HG03139 (cell line): ENCODE results near the gene CEP97.
"Not testable (repeated sequence)": the region's sequence is repeated elsewhere in the genome, so short reads cannot be mapped to it uniquely, and the experiment has no call there.

ENCODE experiments used
- ATAC-seq: cut with Tn5 transposase; IDR thresholded peaks from one replicate; pipeline ENCODE4 v1.9.1; 2021; ENCODE audit not compliant: unreplicated experiment

CEP97 gene

DNA sequence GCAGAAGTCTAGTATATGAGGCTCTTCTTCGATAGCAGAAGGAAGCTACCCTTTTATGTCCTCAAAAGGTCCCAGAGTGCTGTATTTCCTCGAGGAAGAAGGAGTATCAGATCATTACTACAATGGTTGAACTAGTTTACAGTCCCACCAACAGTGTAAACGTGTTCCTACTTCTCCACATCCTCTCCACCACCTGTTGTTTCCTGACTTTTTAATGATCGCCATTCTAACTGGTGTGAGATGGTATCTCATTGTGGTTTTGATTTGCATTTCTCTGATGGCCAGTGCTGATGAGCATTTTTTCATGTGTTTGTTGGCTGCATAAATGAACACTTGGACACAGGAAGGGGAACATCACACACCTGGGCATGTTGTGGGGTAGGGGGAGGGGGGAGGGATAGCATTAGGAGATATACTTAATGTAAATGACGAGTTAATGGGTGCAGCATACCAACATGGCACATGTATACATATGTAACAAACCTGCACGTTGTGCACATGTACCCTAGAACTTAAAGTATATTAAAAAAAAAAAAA, 53.4 kb downstream of the CEP97 start:
- ATAC-seq = not testable (repeated sequence)

DNA sequence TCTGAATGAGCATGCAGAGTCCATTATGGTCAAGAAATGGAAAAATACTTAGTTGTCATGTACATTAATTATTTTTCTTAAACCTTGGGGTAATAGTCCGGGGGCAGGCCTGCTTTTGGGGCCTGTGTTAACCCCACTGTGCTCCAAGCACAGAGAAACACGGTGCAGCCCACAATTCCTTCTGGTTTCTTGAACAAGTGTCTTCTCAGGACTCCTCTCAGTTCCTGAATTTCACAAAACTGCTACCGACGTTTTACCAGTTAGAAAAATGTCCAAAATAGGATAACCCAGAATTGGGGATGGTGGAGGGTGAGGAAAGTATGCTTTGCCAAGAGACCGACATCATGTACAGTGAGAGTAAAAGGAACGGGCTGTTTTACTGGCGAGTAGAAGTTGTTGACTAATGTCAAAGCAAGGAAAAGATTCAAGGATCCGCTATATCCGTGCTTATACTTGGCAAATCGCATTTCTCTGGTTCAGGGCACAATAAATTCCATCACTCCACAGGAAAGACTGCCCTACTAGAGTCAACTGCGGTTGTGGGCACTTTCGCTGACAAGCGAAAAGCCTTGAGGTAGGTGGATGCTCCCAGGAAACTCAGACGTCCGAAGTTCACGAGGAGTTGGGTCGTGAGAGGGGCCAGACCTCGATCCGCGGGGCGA, 54.1 kb downstream of the CEP97 start:
- no peak for ATAC-seq

DNA sequence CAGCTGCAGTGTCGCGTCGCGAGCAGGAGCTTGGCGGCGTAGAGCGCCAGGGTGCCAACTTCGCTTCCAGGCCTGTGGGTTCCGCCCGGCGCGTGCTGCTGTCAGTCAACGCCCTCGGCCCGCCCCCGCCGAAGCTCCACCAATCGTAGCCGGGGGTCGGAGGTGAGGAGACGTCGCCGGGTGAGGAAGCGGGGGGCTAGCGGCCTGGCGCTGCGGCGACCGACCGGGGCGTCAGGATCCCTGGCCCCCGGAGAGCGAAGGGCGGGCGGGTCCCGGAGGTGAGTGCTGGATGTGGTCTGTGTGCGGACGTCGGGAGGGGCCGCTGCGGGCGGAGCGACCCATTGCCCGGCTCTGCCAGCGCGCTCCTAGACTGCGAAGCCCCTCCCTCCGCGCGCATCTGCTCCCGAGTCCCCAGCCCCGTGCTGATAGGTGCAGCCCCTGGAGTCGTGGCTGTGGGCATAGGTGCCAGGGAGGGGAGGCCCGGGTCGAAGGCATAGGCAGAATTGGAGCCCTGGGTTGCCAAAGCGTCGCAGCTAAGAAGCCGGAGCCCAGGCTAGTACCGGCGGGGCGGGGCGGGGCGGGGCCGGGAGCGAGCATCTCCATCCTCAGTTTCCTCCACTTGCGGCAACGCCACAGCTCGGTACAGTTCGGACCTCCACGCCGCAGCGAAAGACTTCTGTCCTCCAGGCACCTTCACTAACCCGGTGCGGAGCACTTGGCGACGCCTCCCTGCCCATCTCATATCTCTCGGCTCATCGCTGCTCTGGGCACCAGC, 54.8 kb downstream of the CEP97 start, which contains the start of gene NXPE3:
Gene NXPE3 (plus strand): TSS at position 165 of the 775 bp plus-strand sequence. CDS start 6,386 bp downstream, outside the sequence.
- peak; percentile 90 for ATAC-seq

DNA sequence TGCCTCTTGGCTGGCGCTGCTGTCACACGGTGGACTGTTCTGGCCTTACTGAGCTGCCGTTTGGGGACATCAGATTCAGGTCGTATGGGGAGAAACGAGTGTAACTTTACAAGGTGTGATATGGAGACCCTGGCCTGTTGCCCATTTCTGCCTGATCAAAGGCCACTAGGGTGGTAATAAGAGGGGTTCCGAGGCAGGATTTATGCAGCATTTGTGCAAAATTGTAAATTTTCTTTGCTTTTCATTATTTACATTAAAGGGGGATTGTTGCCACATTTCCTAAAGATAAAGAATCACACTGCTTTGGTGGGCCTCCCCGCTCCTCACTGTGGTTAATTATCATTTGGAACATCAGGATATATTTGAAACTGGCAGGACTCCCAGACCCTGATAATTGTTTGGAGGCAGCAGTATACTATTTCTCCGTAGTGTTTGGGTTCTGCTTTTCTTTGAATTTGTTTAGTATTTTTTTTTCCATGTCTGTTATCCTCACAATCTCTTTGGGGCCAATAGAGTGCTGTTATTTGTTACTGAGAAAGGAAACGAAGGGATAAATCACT, 55.5 kb downstream of the CEP97 start:
- ATAC-seq = no peak

DNA sequence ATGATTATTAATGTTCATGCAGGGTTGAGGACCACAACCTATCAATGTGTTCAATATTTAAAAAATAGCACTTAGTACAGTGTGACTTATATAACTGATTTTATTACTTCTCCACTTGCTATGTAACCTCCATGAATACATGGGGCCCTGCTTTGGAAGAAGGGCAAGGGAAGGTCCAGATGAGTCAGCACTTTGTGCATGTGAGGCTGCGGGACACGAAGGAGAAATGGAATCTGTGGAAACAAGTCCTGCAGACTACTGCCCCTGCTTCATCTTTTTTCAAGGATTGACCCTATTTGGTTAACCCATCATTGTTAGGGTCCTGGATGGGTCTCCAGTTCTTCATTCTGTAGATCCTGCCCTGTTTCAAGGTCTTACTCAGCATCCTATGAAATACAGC, 56.2 kb downstream of the CEP97 start:
- no peak for ATAC-seq

DNA sequence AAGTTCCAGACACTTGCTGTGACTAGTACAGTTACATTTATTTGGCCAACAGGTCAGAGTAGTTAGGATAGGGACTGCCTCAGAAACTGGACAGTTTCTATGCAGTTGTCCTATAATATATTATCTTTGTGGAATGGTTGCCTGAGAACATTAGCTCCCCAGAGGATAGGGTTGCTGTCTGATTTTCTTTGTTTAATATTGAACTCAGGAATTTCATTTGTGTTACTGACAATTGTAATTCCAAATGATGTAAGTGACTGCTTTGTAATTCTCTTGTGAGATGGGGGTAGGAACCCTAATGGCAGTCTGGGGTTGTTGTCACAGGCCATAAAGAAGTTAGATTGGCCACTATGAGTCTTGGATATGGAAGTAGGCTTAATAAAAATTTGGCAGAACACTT, 56.8 kb downstream of the CEP97 start:
- no peak for ATAC-seq

DNA sequence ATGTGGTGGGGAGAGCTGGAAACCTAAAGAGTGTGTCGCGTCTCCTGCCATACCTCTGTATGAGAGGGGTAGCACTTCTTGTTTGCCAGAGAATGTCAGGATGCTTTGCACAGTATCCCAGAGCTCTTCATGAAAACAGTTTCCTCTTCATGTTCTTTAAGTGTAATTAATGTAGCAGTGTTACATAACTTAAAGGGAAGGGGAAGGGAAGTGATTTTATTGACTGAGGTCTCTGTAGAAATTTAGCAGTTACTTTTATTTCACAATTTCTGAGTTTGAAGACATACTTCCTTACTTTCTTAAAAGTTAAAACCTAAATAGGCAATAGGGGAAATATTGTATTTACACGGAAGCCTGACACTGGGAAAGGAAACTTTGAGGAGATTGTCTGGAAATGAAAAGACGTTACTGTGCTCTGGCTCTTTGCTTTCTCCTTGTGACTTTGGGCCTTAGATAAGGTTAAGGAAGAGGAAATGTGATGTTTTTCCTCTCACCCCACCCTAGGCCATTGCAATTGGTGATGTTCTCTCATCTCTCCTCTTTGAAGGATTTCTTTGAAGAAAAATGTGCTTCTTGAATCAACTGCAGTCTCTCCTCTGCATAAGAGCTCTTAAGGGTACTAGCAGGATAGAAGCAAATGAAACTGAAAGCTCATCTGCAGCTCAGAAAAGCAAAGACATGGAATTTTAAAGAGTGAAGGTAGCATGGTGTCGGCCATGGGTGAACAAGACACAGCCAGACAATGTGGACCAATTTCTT, 60.6 kb downstream of the CEP97 start:
- no peak for ATAC-seq

DNA sequence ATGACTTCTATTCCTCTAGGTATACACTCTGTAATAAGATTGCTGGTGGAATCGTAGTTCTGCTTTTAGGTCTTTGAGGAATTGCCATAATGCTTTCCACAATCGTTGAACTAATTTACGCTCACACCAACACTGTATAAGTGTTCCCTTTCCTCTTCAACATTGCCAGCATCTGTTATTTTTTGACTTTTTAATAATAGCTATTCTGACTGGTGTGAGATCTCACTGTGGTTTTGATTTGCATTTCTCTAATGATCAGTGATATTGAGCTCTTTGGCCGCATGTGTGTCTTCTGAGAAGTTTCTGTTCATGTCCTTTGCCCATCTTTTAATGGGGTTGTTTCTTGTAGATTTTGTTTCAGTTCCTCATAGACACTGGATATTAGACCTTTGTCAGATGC, 67.4 kb downstream of the CEP97 start:
- peak; percentile 97 for ATAC-seq

DNA sequence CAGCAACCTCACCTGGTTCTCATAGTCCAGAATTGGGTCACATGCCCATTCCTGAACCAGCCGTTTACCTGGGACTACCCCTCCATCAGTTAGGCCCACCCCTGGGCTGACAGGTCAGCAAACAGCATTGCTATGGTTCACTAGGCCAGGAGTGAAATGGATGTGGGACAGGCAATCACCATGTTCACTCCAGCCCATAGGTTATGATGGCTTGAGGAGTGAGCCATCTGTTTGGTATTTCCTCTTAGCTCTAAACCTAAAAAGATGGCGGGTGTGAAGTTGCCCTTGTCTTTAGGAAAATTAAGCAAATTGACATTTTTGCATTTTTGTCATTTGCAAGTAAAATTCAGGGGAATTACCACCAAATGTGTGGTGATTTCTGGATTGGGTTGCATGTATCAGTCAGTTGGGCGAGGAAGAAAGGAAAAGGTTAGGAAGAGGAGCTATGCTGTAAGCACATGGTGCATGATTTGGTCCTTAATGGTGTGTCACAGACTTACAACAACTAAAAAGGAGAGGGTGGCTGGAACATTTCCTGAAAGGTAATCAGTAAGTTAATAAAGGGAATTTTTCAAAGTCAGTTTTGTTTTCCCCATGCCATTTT, 71.8 kb downstream of the CEP97 start:
- ATAC-seq = no peak

DNA sequence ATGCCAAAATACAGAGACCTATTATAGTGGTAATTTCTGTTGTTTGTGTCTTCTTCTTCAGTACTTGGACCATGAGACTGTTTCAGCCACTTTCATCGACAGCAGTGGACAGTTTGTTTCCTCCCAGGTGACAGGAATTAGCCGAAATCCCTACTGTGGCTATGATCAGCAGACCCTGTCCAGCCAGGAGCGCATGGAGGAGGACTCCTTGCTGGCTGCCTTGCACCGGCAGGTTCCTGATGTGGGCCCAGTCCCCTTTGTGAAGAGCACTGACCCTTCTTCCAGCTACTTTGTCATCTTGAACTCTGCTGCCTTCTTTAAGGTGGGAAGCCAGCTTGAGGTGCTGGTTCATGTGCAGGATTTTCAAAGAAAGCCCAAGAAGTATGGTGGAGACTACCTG, 76.8 kb downstream of the CEP97 start:
- no peak for ATAC-seq

DNA sequence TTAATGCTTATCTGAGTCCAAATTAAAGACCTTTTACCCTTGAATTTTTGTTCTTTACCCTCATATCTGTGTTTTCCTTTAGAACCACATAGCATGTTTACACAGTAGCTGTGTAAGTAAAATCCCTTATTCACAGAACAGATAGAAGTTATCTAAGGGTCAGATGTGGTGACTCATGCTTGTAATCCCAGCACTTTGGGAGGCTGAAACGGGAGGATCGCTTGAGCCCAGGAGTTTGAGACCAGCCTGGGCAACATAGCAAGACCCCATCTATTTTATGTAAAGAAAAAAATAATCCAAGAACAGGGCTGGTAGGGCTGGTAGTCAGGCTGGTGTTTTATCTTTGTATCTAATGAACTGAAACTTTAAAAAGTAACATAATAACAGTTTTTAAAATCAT, 77.8 kb downstream of the CEP97 start:
- ATAC-seq = no peak

DNA sequence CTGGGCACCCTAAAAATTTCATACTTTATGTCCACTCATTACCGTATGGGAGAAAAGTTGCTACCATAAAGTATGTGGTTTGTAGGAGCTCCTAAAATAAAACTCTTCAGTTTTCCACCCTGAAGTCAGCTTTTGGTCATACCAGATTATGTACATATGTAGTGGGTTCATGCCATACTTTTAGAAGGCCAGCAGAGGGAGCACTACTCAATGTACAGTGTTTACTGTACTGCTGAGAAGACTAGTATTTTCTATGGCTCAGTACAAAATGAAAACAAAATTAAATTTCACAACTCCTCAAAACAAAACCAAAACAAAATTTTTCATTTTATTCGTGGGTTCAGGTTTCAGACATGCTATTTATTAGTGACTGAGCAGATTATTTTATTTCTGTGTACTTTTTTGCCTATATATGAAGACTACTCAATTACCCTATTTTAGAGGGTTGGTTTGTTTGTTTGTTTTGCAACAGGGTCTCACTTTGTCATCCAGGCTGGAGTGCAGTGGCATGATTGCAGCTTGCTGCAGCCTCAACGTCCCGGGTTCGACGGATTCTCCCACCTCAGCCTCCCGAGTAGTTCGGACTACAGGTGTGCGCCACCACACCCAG, 78.9 kb downstream of the CEP97 start:
- ATAC-seq = peak; percentile 94

DNA sequence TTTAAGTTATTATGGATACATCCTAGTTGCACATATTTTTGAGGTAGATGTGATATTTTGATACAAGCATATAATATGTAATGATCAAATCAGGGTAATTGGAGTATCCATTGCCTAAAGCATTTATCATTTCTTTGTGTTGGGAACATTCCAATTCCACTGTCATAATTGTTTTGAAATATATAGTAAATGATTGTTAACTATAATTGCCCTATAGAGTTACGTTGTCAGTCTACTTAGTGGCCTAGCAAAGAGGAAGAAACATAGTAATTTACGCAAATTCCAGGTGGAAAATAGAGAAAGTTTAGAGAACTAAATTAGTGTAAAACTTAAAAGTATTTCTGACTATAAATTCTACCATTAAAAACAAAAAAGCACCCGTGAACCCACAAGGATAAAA, 79.5 kb downstream of the CEP97 start:
- ATAC-seq = no peak

DNA sequence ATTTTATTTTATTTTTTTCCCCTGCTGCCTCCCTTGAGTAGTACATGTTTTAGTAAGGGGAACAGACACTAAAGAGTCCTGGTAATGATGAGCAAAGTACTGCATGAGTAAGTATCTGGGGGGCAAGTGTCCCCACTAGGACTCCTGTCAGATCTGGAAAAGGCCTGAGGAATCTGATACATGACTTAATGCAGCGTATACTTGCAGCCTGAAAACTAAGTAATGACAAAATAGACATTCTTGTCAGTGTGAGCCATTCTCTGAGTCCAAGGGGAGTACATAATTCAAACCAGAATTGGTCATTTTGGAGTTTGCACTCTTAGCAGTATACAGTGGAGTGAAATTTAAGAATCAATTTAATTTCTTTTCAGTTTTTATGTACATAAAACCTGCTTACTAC, 82.1 kb downstream of the CEP97 start:
- no peak for ATAC-seq

DNA sequence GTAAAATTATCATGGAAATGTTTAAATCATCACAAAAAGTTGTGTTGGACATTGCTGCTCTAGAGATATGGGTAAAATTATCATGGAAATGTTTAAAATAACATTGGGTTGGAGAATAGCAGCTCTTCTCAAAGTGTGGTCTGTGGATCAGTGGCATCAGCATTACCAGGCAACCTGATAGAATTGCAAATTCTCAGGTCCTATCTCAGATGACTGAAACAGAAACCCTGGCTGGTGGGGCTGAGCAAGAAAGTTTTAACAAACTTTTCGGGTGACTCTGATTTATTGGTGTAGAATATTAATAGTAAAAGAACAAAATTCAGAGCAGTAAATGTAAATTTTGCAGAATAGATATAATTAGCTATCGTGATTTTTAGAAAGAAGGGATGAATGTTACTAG, 83.5 kb downstream of the CEP97 start:
- no peak for ATAC-seq

DNA sequence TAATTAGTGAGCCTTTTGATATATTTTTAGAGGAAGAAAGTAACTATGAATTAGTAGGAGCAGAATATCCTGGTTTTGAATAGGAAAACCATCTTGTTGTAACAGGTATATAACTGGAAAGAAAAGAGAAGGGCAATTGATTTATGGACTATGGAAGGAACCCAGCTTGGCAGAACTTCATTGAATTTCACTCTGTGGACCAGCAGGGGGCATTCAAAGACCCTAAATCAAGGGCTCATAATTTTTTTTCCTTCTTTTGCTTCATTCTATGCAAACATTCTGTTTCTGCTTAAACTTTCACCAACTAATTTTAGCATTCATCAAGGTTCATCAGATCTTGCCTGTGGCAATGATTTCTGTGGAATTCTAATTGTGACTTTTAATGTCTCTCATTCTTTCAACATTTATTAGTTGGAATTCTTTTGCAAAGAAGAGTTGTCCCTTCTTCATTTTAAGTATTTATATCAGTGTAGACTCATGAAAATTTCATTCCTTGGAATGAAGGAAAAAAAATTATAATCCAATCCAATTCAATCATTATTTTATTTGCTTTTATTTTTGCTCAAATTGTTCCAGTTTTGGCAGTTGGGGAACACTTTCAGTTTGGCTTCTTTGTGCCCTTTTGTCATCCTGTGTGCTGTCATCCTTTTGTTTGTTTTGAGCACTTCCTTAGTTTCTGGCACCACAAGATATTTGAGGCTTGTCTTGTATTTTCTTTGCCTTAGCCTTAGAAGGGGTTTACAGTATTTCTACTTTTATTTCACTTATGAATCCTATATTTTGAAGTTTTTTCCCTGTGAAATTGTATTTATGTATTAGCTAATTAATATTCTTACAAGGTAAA, 85.0 kb downstream of the CEP97 start:
- ATAC-seq = no peak

DNA sequence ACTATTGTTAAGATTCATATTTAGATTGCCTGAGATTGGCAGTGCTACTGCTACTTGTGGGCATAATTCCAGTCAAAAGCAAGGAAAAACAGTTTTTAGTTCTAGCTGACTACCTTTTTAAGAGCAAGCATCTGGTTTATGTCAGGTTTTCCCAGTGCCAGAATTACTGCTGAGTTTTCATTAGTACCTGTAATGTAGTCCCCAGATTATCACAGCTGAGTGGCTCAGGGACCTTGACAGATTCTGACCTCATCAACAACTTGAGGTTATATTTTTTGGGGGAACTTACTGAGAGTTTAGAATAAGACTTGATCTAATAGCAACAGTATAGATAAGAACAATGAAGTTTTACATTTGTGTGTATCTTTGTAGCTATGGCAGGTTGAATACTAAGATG, 85.6 kb downstream of the CEP97 start:
- no peak for ATAC-seq

DNA sequence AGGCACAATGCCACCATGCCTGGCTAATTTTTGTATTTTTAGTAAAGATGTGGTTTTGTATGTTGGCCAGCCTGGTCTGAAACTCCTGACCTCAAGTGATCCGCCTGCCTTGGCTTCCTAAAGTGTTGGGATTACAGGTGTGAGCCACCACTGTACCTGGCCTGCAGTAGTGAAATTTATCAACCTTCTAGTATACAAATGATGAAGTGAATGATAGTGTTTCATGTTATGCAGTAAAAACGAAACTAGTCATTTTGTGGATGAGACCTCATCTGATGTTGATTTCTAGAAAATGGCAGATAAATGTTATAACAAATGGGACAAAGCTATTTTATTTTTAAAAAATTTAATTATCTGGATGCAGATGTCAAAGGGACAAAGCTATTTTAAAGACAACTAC, 87.5 kb downstream of the CEP97 start:
- ATAC-seq = no peak

DNA sequence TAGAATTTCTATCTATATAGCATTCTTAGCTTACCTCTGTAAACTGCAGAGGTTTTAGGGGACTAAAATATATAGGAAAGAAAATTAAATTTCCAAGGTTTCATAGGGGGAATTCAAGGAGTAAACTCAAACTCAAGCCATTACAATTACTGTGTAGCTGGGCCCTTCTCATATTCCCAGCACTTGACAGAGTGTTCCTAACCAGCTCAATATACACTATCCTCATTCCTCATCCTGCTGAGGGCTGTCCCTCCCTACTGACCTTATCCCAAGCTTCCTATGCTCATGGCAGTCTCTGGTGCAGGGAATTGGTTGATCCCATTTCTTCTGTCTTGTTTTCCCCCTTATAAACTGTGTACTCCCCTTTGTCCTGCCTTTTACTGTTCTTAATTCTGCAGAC, 88.5 kb downstream of the CEP97 start:
- ATAC-seq = no peak
